ENCODE results near the gene SAFB.

The SAFB gene

DNA sequence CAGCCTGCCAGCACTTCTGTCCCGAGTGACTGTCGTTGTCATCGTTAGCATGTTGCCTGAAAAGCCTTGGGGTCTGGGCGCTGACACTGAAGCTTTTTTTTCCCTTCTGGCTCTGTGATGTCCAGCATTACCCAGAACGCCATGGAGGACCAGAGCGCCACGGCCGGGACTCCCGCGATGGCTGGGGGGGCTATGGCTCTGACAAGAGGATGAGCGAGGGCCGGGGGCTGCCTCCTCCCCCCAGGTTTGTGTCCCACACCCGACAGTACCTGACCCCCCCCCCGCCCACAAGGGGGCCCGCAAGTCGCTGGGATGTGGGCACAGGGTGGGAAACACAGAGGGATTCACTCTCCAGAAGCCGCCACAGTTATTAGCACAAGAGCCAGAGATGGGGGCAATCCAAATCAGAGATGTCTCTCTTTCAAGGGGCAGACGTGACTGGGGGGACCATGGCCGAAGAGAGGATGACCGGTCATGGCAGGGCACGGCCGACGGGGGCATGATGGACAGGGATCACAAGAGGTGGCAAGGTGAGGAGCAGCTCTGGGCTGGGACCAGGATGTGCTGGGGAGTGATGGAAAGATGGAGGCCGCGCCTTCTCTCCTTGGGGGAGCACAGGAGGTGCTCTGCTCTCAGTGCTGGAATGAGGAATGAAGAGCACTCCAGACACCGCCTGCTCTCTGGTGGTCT is 44.2 kb downstream of the SAFB start:
- no peak for DNase-seq (ENCODE audit: low read depth, low spot score)
- Histone ChIP-seq H3K4me1 (ENCODE audit: control insufficient read depth, insufficient read depth, low read length) (no peaks in the 10 kb centered on the region), H3K4me3 (ENCODE audit: low read length) (no peak overlapping the region), H3K27me3 (ENCODE audit: control insufficient read depth, insufficient read depth, low read length) (no peaks in the 10 kb centered on the region), H3K36me3 (ENCODE audit: control insufficient read depth, insufficient read depth, low read length) (peaks cover 41% of the 10 kb centered on the region), H3K27ac (ENCODE audit: low read length) (no peak overlapping the region), H3K9me3 (ENCODE audit: control insufficient read depth, insufficient read depth, low read length) (no peaks in the 10 kb centered on the region)
- WGBS (ENCODE audit: insufficient coverage, insufficient read length), result no CpG with 5 or more reads among the region's 26 CpGs

DNA sequence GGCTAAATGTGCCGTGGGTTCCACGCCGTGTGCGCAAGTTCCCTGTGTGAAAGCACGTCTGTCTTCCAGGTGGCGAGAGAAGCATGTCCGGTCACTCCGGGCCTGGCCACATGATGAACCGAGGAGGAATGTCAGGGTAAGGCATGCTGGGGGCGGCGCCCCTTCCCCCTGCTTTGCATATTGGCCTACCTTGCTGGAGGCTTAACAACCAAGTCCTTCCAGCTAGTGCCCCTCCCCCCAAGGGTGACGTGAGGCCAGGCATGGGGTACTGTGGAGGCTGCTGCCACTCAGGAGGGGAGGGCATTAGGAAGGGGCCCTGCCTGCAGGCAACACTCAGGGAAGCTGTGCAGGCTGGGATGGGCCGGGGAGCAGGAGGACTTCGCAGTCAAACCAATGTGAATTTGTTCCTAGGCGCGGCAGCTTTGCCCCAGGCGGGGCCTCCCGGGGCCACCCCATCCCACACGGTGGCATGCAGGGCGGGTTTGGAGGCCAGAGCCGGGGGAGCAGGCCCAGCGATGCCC is 44.9 kb downstream of the SAFB start:
- Histone ChIP-seq H3K27me3 (ENCODE audit: control insufficient read depth, insufficient read depth, low read length) (no peaks in the 10 kb centered on the region), H3K9me3 (ENCODE audit: control insufficient read depth, insufficient read depth, low read length) (no peaks in the 10 kb centered on the region), H3K27ac (ENCODE audit: low read length) (no peak overlapping the region), H3K4me3 (ENCODE audit: low read length) (no peak overlapping the region), H3K36me3 (ENCODE audit: control insufficient read depth, insufficient read depth, low read length) (peaks cover 38% of the 10 kb centered on the region), H3K4me1 (ENCODE audit: control insufficient read depth, insufficient read depth, low read length) (no peaks in the 10 kb centered on the region)
- WGBS (ENCODE audit: insufficient coverage, insufficient read length), result no CpG with 5 or more reads among the region's 22 CpGs
- DNase-seq (ENCODE audit: low read depth, low spot score), result no peak

DNA sequence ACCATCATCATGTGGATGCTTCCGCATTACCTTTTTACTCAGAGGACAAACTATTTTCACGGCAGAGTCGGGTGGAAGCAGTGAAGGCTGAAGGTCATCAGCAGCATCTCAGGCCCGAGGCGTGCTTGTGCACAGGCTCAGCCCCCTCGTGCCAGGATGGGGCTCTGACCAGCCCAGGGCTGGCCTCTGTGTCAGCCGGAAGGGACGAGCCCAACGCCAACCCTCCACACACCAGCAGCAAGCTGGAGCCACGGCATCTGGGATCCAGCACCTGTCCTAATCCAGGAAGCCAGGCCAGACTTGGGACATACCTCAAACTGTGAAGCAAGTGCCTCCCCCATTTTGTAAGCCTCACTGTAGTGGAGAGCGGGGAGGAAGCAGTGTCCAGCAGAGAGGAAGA is 46.3 kb downstream of the SAFB start:
- H3K27ac ChIP-seq (ENCODE audit: low read length), result no peak overlapping the region
- H3K4me3 ChIP-seq (ENCODE audit: low read length), result no peak overlapping the region
- peaks cover 29% of the 10 kb centered on the region for H3K36me3 ChIP-seq (ENCODE audit: control insufficient read depth, insufficient read depth, low read length)
- no CpG with 5 or more reads among the region's 11 CpGs for WGBS (ENCODE audit: insufficient coverage, insufficient read length)
- no peaks in the 10 kb centered on the region for H3K9me3 ChIP-seq (ENCODE audit: control insufficient read depth, insufficient read depth, low read length)
- H3K27me3 ChIP-seq (ENCODE audit: control insufficient read depth, insufficient read depth, low read length), result no peaks in the 10 kb centered on the region
- H3K4me1 ChIP-seq (ENCODE audit: control insufficient read depth, insufficient read depth, low read length), result no peaks in the 10 kb centered on the region
- DNase-seq (ENCODE audit: low read depth, low spot score), result no peak

DNA sequence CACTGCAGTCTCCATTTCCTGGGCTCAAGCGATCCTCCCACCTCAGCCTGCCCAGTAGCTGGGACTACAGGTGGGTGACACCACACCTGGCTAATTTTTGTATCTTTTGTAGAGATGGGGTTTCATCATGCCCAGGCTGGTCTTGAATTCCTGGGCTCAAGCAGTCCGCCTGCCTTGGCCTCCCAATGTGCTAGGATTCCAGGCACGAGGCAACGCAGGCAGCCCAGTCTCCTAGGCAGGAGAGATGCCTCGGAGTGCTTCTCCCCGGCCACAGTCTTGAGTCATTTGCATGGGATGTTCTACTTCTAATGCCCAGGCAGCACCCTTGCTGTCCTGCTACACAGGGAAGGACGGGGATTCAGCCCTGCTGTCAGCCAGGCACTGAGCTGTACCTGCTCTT is 48.7 kb downstream of the SAFB start:
- no peak overlapping the region for H3K4me3 ChIP-seq (ENCODE audit: low read length)
- H3K36me3 ChIP-seq (ENCODE audit: control insufficient read depth, insufficient read depth, low read length), result peaks cover 24% of the 10 kb centered on the region
- WGBS (ENCODE audit: insufficient coverage, insufficient read length), result no CpG with 5 or more reads among the region's 7 CpGs
- no peaks in the 10 kb centered on the region for H3K27me3 ChIP-seq (ENCODE audit: control insufficient read depth, insufficient read depth, low read length)
- DNase-seq (ENCODE audit: low read depth, low spot score), result no peak
- no peak overlapping the region for H3K27ac ChIP-seq (ENCODE audit: low read length)
- H3K9me3 ChIP-seq (ENCODE audit: control insufficient read depth, insufficient read depth, low read length), result no peaks in the 10 kb centered on the region
- H3K4me1 ChIP-seq (ENCODE audit: control insufficient read depth, insufficient read depth, low read length), result peaks cover 2% of the 10 kb centered on the region

DNA sequence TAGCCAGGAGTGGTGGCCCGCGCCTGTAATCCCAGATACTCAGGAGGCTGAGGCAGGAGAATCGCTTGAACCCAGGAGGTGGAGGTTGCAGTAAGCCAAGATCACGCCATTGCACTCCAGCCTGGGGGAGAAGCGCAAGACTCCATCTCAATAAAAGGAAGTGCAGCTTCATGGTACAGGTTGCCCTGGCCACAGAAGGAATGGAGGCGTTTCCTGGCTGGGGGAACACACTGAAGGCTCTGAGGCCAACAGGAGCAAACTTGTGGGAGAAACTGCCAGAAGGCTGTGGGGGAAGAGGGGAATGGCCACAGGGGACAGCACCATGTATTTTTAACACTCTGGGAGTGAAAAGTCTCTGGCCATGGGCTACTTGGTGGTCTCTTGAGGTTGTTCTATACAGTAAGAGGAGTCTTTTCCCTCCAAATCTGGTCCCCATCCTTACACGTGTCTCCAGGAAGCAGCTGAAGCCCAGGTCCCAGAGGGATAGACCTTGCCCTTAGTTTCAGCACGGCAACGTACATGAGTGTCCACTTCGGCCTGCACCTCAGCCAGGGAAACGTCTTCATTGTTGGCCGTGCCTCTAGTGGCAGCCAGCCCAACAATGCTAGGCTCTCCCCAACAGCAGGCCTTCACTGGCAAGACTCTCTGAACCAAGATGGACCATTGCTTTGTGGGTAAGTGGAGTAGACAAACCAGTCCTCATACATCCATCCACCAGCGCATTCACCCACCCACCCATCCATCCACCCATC is 50.0 kb downstream of the SAFB start:
- H3K9me3 ChIP-seq (ENCODE audit: control insufficient read depth, insufficient read depth, low read length), result no peaks in the 10 kb centered on the region
- WGBS (ENCODE audit: insufficient coverage, insufficient read length), result no CpG with 5 or more reads among the region's 13 CpGs
- H3K36me3 ChIP-seq (ENCODE audit: control insufficient read depth, insufficient read depth, low read length), result peaks cover 18% of the 10 kb centered on the region
- H3K27ac ChIP-seq (ENCODE audit: low read length), result no peak overlapping the region
- no peaks in the 10 kb centered on the region for H3K27me3 ChIP-seq (ENCODE audit: control insufficient read depth, insufficient read depth, low read length)
- H3K4me1 ChIP-seq (ENCODE audit: control insufficient read depth, insufficient read depth, low read length), result peaks cover 2% of the 10 kb centered on the region
- DNase-seq (ENCODE audit: low read depth, low spot score), result no peak
- H3K4me3 ChIP-seq (ENCODE audit: low read length), result no peak overlapping the region

DNA sequence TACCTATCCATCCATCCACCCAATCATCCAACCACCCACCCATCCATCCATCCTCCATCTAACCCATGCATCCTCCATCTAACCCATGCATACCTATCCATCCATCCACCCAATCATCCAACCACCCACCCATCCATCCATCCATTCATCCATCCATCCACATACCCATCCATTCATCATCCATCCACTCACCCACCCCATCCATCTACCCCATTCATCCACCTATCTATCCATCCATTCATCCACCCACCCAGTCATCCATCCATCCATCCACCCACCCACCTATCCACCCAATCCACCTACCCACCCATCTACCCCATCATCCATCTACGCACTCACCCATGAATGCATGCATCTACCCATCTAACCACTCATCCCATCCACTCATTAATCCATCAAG is 50.9 kb downstream of the SAFB start:
- H3K27ac ChIP-seq (ENCODE audit: low read length), result no peak overlapping the region
- no peak for DNase-seq (ENCODE audit: low read depth, low spot score)
- WGBS (ENCODE audit: insufficient coverage, insufficient read length), result 100% methylated on average over 1 of the region's 1 CpG

DNA sequence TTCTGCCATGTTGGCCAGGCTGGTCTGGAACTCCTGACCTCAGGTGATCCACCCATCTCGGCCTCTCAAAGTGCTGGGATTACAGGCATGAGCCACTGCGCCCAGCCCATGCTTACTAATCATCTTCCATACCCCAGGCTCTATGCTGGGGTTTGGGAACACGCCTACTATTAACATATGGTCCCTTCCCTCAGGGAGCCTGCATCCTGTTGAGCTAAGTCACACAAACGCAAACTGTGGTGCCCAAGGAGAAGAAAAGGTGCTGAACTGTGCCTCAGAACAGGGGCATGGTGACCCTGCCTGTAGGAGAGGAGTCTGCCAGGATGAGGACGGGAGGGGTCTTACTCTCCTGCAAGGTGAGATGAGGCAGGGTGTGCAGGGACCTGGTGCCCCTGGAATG is 51.8 kb downstream of the SAFB start:
- Histone ChIP-seq H3K36me3 (ENCODE audit: control insufficient read depth, insufficient read depth, low read length) (peaks cover 6% of the 10 kb centered on the region; the same call in 1 of the 2 replicates), H3K4me1 (ENCODE audit: control insufficient read depth, insufficient read depth, low read length) (peaks cover 2% of the 10 kb centered on the region), H3K9me3 (ENCODE audit: control insufficient read depth, insufficient read depth, low read length) (no peaks in the 10 kb centered on the region), H3K4me3 (ENCODE audit: low read length) (no peak overlapping the region), H3K27me3 (ENCODE audit: control insufficient read depth, insufficient read depth, low read length) (no peaks in the 10 kb centered on the region), H3K27ac (ENCODE audit: low read length) (no peak overlapping the region)
- no CpG with 5 or more reads among the region's 5 CpGs for WGBS (ENCODE audit: insufficient coverage, insufficient read length)
- DNase-seq (ENCODE audit: low read depth, low spot score), result no peak

More for the DNA sequence above, 50.9 kb downstream of the SAFB start:
- no peaks in the 10 kb centered on the region for H3K27me3 ChIP-seq (ENCODE audit: control insufficient read depth, insufficient read depth, low read length)
- peaks cover 16% of the 10 kb centered on the region for H3K36me3 ChIP-seq (ENCODE audit: control insufficient read depth, insufficient read depth, low read length)
- peaks cover 2% of the 10 kb centered on the region for H3K4me1 ChIP-seq (ENCODE audit: control insufficient read depth, insufficient read depth, low read length)
- H3K4me3 ChIP-seq (ENCODE audit: low read length), result no peak overlapping the region
- no peaks in the 10 kb centered on the region for H3K9me3 ChIP-seq (ENCODE audit: control insufficient read depth, insufficient read depth, low read length)

DNA sequence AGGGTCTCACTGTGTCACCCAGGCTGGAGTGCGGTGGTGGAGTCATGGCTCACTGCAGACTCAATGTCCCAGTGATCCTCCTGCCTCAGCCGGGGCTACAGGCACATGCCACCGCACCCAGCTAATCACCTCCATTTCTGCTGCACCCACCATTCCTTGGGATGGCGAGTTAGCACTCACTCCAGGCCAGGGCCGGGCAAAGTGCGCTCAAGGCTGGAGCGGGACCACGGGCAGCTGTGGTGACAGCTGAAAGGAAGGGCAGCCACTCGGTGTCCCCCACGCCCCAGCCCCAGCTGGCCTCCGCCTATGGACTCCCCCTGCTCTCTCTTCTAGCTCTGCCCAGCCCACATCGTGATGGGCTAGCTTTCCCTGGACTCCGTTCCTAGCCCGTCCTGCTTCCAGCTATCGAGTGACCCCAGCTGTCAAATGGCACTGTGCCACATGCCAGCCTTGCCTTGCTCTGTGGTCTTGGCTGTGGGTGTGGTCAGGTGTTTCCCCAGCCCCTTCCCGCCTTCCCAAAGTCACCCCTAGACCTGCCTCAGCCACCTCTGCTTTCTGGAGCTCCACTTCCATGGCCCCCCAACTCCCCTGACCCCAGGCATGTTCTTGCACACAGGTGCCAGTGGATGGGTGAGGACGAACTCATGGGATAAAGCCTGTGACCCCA is 53.4 kb downstream of the SAFB start:
- no peaks in the 10 kb centered on the region for H3K27me3 ChIP-seq (ENCODE audit: control insufficient read depth, insufficient read depth, low read length)
- H3K4me1 ChIP-seq (ENCODE audit: control insufficient read depth, insufficient read depth, low read length), result peaks cover 2% of the 10 kb centered on the region
- DNase-seq (ENCODE audit: low read depth, low spot score), result no peak
- H3K4me3 ChIP-seq (ENCODE audit: low read length), result no peak overlapping the region
- no peak overlapping the region for H3K27ac ChIP-seq (ENCODE audit: low read length)
- WGBS (ENCODE audit: insufficient coverage, insufficient read length), result no CpG with 5 or more reads among the region's 17 CpGs
- H3K36me3 ChIP-seq (ENCODE audit: control insufficient read depth, insufficient read depth, low read length), result peaks cover 4% of the 10 kb centered on the region; the same call in 1 of the 2 replicates
- no peaks in the 10 kb centered on the region for H3K9me3 ChIP-seq (ENCODE audit: control insufficient read depth, insufficient read depth, low read length)

DNA sequence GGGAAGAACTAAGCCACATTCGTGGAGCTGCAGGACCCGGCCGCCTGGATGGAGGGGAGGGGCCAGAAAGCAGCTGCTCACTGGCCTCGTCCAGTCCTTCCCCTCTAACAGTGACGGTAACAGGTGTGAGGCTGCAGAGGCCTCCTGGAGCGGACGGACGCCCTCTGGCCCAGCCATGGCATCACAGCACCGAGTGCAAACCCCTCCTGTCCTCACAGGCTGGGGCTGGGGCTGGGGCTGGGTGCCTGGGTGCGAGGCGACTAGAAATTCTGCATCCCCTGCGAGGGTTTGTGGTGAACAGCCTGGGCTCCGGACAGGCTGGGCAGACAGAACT is 53.9 kb downstream of the SAFB start:
- Histone ChIP-seq H3K27ac (ENCODE audit: low read length) (no peak overlapping the region), H3K4me1 (ENCODE audit: control insufficient read depth, insufficient read depth, low read length) (peaks cover 2% of the 10 kb centered on the region), H3K4me3 (ENCODE audit: low read length) (no peak overlapping the region), H3K9me3 (ENCODE audit: control insufficient read depth, insufficient read depth, low read length) (no peaks in the 10 kb centered on the region), H3K36me3 (ENCODE audit: control insufficient read depth, insufficient read depth, low read length) (peaks cover 4% of the 10 kb centered on the region; the same call in 1 of the 2 replicates), H3K27me3 (ENCODE audit: control insufficient read depth, insufficient read depth, low read length) (no peaks in the 10 kb centered on the region)
- no CpG with 5 or more reads among the region's 13 CpGs for WGBS (ENCODE audit: insufficient coverage, insufficient read length)
- DNase-seq (ENCODE audit: low read depth, low spot score), result no peak

DNA sequence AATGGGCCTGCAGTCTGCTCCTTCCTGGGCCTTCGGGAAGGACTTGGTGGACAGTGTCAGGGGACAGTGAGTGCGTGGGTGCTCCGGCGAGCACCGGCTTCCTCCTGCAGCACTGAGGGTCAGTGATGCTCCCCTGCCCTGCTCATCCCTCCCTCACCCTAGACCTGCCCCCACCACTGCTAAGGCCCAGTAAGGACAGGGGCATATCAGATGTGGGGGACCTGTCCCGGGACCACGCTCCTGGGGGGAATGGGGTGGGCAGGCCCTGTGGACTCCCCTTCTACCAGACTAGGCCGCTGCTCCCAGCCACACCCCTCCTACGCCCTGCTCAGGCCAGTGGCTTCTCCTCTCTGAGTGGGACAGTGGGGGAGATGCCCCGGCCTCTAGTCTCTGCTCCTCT is 54.3 kb downstream of the SAFB start:
- Histone ChIP-seq H3K27me3 (ENCODE audit: control insufficient read depth, insufficient read depth, low read length) (no peaks in the 10 kb centered on the region), H3K4me3 (ENCODE audit: low read length) (no peak overlapping the region), H3K4me1 (ENCODE audit: control insufficient read depth, insufficient read depth, low read length) (peaks cover 2% of the 10 kb centered on the region), H3K36me3 (ENCODE audit: control insufficient read depth, insufficient read depth, low read length) (no peaks in the 10 kb centered on the region), H3K9me3 (ENCODE audit: control insufficient read depth, insufficient read depth, low read length) (no peaks in the 10 kb centered on the region), H3K27ac (ENCODE audit: low read length) (no peak overlapping the region)
- DNase-seq (ENCODE audit: low read depth, low spot score), result no peak
- no CpG with 5 or more reads among the region's 10 CpGs for WGBS (ENCODE audit: insufficient coverage, insufficient read length)

Data from iPS DF 6.9 (cell line).